Measurements from ENCODE around the gene SOX30. TPM values are rescaled to one million over a fixed set of nuclear protein-coding genes. Genes with fewer than 3 reads are reported as not detected.

Gene SOX30
- total RNA-seq, 1 experiment from 2014 or later, result 0.09 TPM

- TF ChIP-seq CTCF (IDR thresholded peaks at IDR 0.05; ENCODE audit: unreplicated experiment), result no peak
- no peak overlapping the region for H3K4me3 Mint-ChIP-seq (ENCODE audit: low read depth, unreplicated experiment)
- H3K9me3 Mint-ChIP-seq (ENCODE audit: low read depth, unreplicated experiment), result peaks cover 4% of the 10 kb centered on the region
- H3K36me3 Mint-ChIP-seq (ENCODE audit: insufficient read depth, unreplicated experiment), result peaks cover 6% of the 10 kb centered on the region
- H3K27ac Mint-ChIP-seq (ENCODE audit: unreplicated experiment), result peak overlapping the region; percentile 77
- no peaks in the 10 kb centered on the region for H3K27me3 Mint-ChIP-seq (ENCODE audit: unreplicated experiment)
- BruUV-seq (replicated peaks), result no TSS peak
- no peak for DNase-seq
- intact Hi-C loops (cut with micrococcal nuclease; ENCODE audit: unreplicated experiment), result no loop called here
- H3K4me1 Mint-ChIP-seq (ENCODE audit: low read depth, unreplicated experiment), result peaks cover 33% of the 10 kb centered on the region
- CTCF ChIA-PET, result no interaction called here
These were observed 49.7 kb downstream of the SOX30 start for GRCh38 chr5:157602505-157602904.

GRCh38 chr5:157600252-157600651 is 52.0 kb downstream of the SOX30 start:
- H3K4me3 Mint-ChIP-seq (ENCODE audit: low read depth, unreplicated experiment), result no peak overlapping the region
- no peak for DNase-seq
- H3K4me1 Mint-ChIP-seq (ENCODE audit: low read depth, unreplicated experiment), result peaks cover 26% of the 10 kb centered on the region
- peaks cover 6% of the 10 kb centered on the region for H3K36me3 Mint-ChIP-seq (ENCODE audit: insufficient read depth, unreplicated experiment)
- no peak overlapping the region for H3K27ac Mint-ChIP-seq (ENCODE audit: unreplicated experiment)
- BruUV-seq (replicated peaks), result no TSS peak
- intact Hi-C loops (cut with micrococcal nuclease; ENCODE audit: unreplicated experiment), result no loop called here
- TF ChIP-seq CTCF (IDR thresholded peaks at IDR 0.05; ENCODE audit: unreplicated experiment), result no peak
- H3K27me3 Mint-ChIP-seq (ENCODE audit: unreplicated experiment), result no peaks in the 10 kb centered on the region
- CTCF ChIA-PET, result no interaction called here
- H3K9me3 Mint-ChIP-seq (ENCODE audit: low read depth, unreplicated experiment), result peaks cover 4% of the 10 kb centered on the region

GRCh38 chr5:157599565-157599964 is 52.7 kb downstream of the SOX30 start:
- no peak overlapping the region for H3K27ac Mint-ChIP-seq (ENCODE audit: unreplicated experiment)
- CTCF ChIA-PET, result no interaction called here
- no peak for TF ChIP-seq CTCF (IDR thresholded peaks at IDR 0.05; ENCODE audit: unreplicated experiment)
- DNase-seq, result no peak
- no peak overlapping the region for H3K4me3 Mint-ChIP-seq (ENCODE audit: low read depth, unreplicated experiment)
- no TSS peak for BruUV-seq (replicated peaks)
- H3K27me3 Mint-ChIP-seq (ENCODE audit: unreplicated experiment), result no peaks in the 10 kb centered on the region
- intact Hi-C loops (cut with micrococcal nuclease; ENCODE audit: unreplicated experiment), result no loop called here
- peaks cover 4% of the 10 kb centered on the region for H3K9me3 Mint-ChIP-seq (ENCODE audit: low read depth, unreplicated experiment)
- H3K4me1 Mint-ChIP-seq (ENCODE audit: low read depth, unreplicated experiment), result peaks cover 26% of the 10 kb centered on the region
- H3K36me3 Mint-ChIP-seq (ENCODE audit: insufficient read depth, unreplicated experiment), result peaks cover 6% of the 10 kb centered on the region

- no peak for DNase-seq
- Mint-ChIP-seq H3K27me3 (ENCODE audit: unreplicated experiment) (no peaks in the 10 kb centered on the region), H3K36me3 (ENCODE audit: insufficient read depth, unreplicated experiment) (peaks cover 6% of the 10 kb centered on the region), H3K9me3 (ENCODE audit: low read depth, unreplicated experiment) (peaks cover 4% of the 10 kb centered on the region), H3K27ac (ENCODE audit: unreplicated experiment) (no peak overlapping the region), H3K4me1 (ENCODE audit: low read depth, unreplicated experiment) (peaks cover 15% of the 10 kb centered on the region), H3K4me3 (ENCODE audit: low read depth, unreplicated experiment) (no peak overlapping the region)
- intact Hi-C loops (cut with micrococcal nuclease; ENCODE audit: unreplicated experiment), result no loop called here
- no peak for TF ChIP-seq CTCF (IDR thresholded peaks at IDR 0.05; ENCODE audit: unreplicated experiment)
- no TSS peak for BruUV-seq (replicated peaks)
- CTCF ChIA-PET, result no interaction called here
These were observed 53.8 kb downstream of the SOX30 start for GRCh38 chr5:157598350-157598936.

All from Calu3 (cell line).